UCSD-AML1 (cell line): ENCODE data around the gene LCE1B.

Source experiments
- DNase-seq: peaks from one replicate; lab custom pipeline; 2025; ENCODE audit not compliant: unreplicated experiment; lab: John Stamatoyannopoulos, UW

LCE1B gene, protein sequence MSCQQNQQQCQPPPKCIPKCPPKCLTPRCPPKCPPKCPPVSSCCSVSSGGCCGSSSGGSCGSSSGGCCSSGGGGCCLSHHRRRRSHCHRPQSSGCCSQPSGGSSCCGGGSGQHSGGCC

GRCh38 chr1:152811671-152812070 is at the start of gene LCE1B:
Gene LCE1B (plus strand): TSS chr1:152811971. CDS start chr1:152812447, 476 bp downstream.
- no peak for DNase-seq

DNA sequence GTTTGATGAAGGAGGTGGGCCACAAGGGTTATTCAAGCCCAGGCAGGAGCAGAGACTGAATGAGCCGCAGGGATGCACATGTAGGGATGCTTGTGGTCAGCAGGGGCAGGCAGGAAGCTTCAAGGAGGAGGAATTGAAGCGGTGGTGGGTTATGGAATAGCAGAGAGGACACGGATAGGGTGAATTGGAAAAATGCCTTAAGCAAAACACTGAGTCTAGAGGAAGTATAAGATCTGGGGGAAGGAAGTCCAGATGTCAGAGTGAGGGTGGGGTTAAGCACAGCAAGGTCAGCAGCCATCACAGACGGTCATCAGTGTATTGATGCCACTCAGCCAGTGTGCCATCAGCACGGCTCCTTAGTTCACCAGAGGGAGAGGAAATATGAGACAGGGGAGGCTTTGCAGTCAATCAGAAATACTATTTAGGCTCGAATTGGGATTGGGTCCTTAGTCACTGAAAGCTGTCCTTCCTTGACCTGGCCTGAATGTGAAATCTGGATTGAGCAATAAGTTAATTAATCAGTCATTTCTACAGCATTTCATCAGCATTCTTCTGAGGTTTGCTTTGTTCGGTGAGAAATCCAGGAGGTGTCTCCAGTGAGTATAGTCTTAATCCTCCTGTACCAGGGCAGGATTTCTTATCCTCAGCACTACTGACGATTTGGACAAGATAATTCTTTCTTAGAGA is 42.8 kb upstream of the LCE1B start:
- no peak for DNase-seq

DNA sequence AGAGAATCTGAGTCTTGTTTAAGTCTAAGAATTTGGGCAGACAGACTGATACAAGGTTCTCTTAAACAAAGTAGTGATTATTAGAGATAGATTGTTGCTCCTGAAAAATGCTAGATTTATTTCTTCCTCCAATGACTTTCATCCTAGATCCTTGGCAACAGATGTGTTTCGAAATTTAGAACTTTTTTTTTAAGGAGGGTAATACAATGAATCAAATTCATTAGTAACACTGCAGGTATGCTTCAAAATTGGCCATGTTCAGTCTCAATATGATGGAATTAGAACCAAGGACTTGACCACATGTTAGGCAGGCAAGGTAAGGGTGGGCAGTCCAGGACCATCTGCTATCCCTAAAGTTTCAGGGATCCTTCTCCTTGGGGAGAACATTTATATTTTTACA is 41.4 kb upstream of the LCE1B start:
- no peak for DNase-seq

DNA sequence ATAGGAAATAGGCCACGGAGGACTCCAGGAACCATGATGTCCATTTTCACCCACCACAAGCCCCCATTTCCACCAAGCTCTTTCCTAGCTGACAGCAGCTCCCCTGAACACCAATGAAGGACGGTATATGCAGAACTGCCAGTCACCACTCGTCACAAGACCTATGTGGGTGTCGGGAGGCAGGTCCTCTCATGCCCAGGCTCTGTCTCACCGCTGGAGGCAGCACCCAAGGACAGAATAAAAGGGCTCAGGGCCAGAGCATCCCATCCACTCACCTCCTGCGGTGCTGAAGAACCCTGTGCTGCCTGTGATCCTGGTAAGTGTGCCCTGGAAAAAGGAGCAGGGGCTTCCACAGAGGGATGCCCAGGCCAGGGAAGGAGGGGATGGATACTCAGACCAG is 36.9 kb upstream of the LCE1B start, which contains the start of gene LCE1F:
LCE1F (plus strand) TSS at position 266 of the 400 bp plus-strand sequence. CDS start 1,232 bp downstream, outside the sequence.
- no peak for DNase-seq

- DNase-seq: no peak
Measured at GRCh38 chr1:152776361-152776760, 35.4 kb upstream of the LCE1B start.

DNA sequence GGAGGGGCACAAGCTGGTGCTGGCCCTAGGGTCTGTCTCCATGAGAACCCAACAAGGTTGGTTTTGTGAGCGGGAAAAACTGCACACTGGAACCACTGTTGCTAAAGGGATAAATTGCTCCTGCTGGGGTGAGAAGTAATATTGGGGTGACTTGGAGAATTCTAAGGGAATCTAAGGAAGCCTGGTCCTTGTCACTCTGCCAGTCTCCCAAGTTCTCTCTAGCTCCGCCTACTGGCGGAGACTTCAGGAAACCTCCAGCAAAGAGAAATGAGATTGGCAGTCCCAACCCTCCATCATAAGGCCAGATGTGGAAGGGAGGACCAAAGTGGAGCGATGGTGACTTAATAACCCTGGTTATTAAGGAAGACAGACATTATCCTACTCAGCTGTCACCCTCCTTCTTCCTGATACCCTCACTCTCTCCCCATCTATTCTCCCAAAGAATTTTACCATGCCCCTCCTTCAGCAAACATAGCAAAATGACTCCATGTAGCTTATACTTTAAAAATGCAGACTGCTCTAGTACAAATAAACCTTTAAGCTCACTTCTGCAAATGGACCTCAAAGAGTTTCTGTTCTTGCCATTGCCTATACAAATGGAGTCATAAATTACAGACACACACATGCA is 34.1 kb upstream of the LCE1B start:
- DNase-seq: no peak

DNA sequence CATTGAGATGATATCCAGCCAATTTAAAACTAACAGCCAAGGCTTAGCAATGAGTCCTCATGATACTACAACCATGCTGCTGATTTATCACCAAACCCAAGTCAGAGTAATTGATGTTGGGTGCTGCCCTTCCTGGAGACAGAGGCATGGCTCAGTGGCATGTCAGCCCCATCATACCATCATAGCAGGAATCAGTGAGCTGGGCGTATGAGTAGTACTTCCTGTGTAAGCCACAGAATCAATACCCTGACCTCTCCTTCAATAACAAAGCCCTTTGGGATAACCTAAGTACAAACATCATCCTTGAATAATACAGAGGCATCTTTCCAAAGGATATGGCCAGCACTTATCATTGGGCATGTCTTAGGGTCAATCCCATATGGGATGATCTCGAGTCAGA is 28.7 kb upstream of the LCE1B start:
- no peak for DNase-seq

DNA sequence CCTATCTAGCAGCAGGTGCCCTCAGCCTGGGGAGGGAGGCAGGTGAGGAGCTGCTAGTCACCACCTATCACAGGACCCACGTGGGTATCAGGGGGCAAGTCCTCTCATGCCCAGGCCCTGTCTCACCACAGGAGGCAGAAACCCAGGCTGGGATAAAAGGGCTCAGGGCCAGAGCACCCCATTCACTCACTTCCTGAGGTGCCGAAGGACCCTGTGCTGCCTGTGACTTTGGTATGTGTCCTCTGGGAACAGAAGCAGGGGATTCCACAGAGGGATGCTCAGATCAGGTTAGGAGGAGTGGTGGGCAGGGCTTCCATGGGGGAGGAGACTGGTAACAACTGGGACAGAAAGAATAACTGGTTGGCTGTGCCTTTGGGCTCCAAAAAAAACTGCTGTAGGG is 25.7 kb upstream of the LCE1B start, which contains the start of gene LCE1E:
LCE1E (plus strand) TSS at position 181 of the 400 bp plus-strand sequence. CDS start 1,043 bp downstream, outside the sequence.
- no peak for DNase-seq

- DNase-seq: no peak
Measured at GRCh38 chr1:152795686-152796085, 16.1 kb upstream of the LCE1B start.

GRCh38 chr1:152796421-152796820 is 15.3 kb upstream of the LCE1B start, which contains the start of gene LCE1D:
Gene LCE1D (plus strand): TSS chr1:152796721. CDS start chr1:152797795, 1,074 bp downstream.
- no peak for DNase-seq

DNA sequence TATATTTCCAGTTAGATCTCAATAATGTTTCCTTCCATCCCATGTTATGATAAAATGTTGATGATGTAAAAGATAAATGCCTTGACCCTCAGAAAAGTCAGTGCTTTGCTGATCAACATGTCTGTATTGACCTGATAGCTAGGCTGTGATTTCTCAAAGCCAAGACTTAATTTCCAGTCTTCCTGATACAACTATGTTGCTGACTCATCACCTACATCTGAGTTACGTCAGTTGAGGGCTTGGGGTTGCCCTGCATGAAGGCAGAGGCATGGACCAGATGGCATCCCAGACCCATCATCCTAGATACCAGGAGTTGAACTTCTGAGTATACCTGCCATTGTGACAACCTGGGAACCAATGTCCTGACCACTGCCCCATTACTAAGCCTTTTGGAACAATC is 10.4 kb upstream of the LCE1B start:
- DNase-seq: no peak

DNA sequence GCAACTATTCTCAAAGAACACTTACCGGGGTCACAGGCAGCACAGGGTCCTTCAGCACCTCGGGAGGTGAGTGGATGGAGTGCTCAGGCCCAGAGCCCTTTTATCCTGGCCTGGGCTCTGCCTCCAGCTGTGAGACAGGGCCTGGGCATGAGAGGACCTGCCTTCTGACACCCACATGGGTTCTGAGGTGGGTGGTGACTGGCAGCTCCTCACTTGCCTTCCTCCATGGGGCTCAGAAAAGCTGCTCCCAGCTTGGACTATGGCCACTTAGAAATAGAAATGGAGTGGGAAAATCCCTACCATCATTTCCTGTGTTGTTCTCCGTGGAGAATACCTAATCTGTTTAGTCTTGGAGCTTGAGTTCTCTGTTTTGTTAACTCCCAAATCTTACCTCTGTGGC is 5.2 kb upstream of the LCE1B start, which contains the start of gene LCE1C:
LCE1C (minus strand) TSS at position 76 of the 400 bp plus-strand sequence. CDS start 1,173 bp downstream, outside the sequence.
- DNase-seq: no peak

- DNase-seq: no peak
Measured at GRCh38 chr1:152811050-152811449, 721 bp upstream of the LCE1B start.

DNA sequence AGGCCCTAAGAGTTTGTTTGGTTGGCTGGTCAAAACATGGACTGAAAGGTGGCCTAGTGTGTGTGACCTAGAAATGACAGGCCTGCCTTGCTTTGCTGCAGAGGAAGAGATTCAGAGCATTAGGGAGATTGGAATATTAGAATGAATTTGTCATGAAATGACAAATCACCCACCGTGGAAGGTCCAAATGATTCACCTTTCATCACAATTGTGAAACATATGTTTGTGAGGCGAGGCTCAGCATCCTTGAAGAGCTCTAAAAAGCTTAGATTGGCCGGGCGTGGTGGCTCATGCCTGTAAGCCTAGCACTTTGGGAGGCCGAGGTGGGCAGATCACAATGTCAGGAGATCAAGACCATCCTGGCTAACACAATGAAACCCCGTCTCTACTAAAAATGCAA is 5.5 kb downstream of the LCE1B start:
- no peak for DNase-seq

GRCh38 chr1:152823294-152823693 is 11.5 kb downstream of the LCE1B start:
- DNase-seq: no peak

DNA sequence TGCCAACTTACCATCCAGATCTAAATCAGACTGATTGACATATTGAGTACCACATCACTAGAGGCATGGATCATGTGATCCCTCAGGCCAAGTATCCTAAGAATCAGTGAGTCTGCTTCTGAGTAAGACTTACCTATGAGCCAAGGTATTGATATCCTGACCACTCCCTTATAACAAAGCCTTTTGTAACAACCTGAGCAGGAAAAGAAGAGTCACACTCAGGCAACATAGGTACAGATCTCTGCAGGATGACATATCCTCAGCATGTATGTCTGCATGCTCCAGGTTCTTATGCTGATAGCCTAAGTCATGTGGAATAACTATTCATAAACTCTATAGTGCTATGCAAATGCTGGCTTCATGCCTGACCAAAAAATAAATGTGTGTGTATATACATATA is 13.2 kb downstream of the LCE1B start:
- no peak for DNase-seq

DNA sequence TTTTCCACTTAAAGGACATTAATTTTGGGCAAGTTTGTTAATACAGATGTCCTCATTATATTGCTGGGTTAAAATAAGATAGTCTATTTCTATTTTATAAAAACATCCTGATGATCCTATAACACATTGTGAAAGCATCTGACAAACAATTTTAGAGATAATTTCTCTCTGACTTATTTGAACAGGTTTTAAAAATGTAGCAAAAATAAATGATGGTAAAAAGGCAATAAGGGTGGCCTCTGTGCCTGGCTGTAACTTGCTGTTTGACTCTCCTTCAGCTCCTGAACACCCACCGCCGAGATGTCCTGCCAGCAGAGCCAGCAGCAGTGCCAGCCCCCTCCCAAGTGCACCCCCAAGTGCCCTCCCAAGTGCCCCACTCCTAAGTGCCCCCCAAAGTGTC is 15.4 kb downstream of the LCE1B start, which contains the start of gene LCE1A:
LCE1A (plus strand) TSS at position 301 of the 400 bp plus-strand sequence; CDS start at position 301, 0 bp downstream.
- no peak for DNase-seq

DNA sequence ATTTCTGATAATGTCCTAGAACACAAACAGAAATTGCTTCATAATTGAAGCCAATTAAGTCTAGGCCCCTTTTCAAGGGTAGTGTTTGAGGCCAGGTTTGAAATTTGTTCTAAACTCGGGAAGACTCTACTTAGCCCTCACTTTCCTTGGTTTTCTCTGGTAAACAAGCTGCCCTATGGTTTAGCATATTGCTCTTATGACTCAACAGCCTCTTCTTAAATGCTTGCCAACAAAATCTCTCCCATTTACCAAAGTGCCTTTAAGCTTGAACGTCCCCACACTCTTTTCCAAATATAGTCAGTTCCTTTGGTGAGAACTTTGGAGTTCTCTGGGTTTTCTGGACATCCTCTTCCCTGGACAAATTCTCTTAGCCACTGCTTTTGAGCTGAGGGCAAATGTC is 25.1 kb downstream of the LCE1B start:
- no peak for DNase-seq

GRCh38 chr1:152842556-152842955 is 30.8 kb downstream of the LCE1B start, which contains the start of gene LCE6A:
Gene LCE6A (plus strand): TSS chr1:152842856. CDS start chr1:152843521, 665 bp downstream.
- no peak for DNase-seq

GRCh38 chr1:152855661-152856060 is 43.9 kb downstream of the LCE1B start:
- no peak for DNase-seq

- no peak for DNase-seq
Measured at GRCh38 chr1:152858062-152858461, 46.3 kb downstream of the LCE1B start.

- no peak for DNase-seq
Measured at GRCh38 chr1:152859696-152860095, 47.9 kb downstream of the LCE1B start, which contains the start of gene LCE7A. Gene LCE7A (plus strand): TSS chr1:152859996. CDS start chr1:152860698, 702 bp downstream.
